Activated CD4-positive, alpha-beta T cell treated with anti-CD3 and anti-CD28 coated beads, Interleukin-2, Interleukin-6, amounts not matched to agents 100 ng/mL and 50 ng/mL, durations not matched to agents 16 hours and 8 hours (primary cell): ENCODE results near the gene FASLG.
A peak's percentile ranks its signal among the peaks of the same experiment; 100 is the strongest.

Source experiments
- DNase-seq: peaks from one replicate; pipeline ENCODE4 v3.0.0-alpha.2; 2020

Gene FASLG

GRCh38 chr1:172647987-172648386 lies 10.9 kb upstream of the FASLG start:
- DNase-seq: no peak

- DNase-seq: no peak
Measured at GRCh38 chr1:172650474-172651193, 8.3 kb upstream of the FASLG start.

GRCh38 chr1:172653015-172653709 lies 5.7 kb upstream of the FASLG start:
- no peak for DNase-seq

DNA sequence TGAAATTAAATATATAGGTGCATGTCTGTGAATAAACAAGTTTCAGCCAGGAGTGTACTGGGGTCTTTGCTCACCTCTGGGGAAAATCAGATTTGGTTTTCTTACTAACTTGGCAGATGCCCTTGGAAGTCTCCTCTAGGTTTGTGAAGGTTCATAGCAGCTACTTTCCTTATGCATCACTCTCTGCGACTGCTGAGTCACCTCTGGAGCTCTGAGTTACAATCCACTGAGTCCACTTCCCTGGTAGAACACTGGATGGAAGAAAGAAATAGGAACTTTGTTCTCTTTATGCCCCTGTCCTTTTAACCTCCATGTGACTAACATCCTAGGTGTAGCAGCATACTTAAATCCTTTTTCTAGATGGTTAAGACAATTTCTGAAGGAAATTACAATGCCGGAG lies 4.4 kb upstream of the FASLG start:
- DNase-seq: peak; percentile 74

GRCh38 chr1:172656576-172656975 lies 2.3 kb upstream of the FASLG start:
- no peak for DNase-seq

DNA sequence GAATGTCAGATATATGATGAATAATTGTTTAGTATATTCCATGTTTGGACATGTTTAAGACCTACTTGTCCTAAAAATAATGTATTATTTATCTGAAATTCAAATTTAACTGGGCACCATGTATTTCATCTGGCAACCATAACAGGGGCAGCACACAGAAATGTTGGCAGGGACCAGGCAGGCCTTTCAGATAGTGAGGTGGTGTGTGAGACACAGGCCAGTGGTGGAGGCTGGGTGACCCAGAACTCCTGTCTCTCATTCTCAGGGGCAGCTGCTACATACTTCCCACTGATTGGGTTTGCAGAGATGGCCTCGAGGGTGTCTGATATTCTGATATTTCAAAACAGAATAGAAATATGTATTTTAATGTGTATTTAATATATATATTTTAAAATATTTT lies 1.3 kb upstream of the FASLG start:
- no peak for DNase-seq

GRCh38 chr1:172661107-172661506 lies 2.2 kb downstream of the FASLG start:
- peak; percentile 59 for DNase-seq

GRCh38 chr1:172662464-172663109 lies 3.7 kb downstream of the FASLG start:
- peak; percentile 96 for DNase-seq

- DNase-seq: peak; percentile 26
Measured at GRCh38 chr1:172663732-172664131, 4.8 kb downstream of the FASLG start.

DNA sequence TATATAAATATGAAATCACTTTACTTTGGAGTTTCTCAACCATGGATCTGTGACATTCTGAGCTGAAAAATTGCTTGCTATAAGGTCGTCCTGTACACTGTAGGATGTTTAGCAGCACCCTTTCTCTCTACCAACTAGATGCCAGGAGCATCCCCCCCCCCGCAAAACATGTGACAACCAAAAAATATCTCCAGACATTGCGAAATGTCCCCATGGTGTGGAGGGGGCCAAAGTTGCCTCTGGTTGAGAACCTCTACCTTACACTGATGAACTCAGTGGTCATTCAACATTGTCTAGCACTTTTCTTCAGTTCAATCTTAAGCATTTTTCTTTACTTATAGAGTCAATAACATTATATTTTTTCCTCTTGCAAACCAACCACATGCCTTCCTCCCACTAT lies 9.2 kb downstream of the FASLG start:
- no peak for DNase-seq

GRCh38 chr1:172669011-172669410 lies 10.1 kb downstream of the FASLG start:
- no peak for DNase-seq

- peak; percentile 72 for DNase-seq
Measured at GRCh38 chr1:172670316-172670715, 11.4 kb downstream of the FASLG start.

DNA sequence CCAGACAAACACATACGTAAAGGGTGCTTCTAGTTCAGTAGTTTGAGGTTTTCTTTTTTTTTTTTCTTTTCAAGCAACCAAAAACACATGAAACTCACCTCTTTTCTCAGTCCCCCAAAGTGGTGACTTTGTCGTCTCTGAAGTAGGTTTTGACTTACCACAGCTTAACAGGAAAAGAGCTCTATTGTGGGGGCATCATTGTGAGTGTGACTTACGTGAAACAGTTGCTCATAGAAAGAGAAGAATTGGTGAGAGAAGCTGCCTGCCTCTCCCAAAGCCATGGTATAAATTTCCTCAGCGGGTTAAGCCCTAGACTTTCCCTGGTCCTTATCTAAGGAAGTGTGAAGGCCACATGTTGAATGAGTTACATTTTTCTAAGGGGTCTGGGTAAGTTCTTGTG lies 11.9 kb downstream of the FASLG start:
- DNase-seq: peak; percentile 83

- DNase-seq: no peak
Measured at GRCh38 chr1:172671591-172671990, 12.7 kb downstream of the FASLG start.

DNA sequence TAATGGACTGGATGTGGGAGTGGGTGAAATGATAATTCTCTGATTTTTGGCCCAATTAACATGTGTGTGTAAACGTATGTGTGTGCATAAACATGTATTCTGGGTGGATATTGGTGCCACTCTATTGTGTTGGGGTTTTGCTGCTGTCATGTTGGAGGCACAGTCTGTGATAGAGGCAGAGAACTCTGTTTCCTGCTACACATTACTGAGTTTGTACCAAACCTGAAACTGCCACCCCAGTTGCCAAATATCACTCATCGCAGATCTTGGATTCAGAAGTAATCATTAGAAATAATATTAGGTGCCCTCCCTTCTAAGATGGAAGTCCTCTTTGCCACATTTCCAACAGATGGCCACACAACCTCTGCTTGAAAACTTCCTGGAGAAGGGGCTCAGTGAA lies 13.8 kb downstream of the FASLG start:
- DNase-seq: peak; percentile 59

DNA sequence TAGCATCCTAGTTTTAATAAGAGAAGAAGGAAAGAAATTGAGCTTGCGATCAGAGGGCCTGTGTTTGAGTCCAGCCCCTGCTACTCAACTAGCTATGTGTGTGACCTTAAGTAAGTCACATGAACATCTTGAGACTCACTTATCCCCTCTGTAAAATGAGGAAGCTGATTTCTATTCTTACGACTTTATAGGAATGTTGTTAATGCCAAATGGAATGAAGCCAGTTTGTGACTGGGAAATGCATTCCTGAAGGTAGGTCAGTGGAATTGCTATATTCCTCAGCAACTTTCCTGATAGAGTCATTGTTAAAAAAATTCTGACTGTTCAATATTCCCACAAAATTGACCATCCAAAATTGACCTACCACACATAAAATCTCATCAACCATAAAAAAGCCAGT lies 14.9 kb downstream of the FASLG start:
- DNase-seq: no peak

DNA sequence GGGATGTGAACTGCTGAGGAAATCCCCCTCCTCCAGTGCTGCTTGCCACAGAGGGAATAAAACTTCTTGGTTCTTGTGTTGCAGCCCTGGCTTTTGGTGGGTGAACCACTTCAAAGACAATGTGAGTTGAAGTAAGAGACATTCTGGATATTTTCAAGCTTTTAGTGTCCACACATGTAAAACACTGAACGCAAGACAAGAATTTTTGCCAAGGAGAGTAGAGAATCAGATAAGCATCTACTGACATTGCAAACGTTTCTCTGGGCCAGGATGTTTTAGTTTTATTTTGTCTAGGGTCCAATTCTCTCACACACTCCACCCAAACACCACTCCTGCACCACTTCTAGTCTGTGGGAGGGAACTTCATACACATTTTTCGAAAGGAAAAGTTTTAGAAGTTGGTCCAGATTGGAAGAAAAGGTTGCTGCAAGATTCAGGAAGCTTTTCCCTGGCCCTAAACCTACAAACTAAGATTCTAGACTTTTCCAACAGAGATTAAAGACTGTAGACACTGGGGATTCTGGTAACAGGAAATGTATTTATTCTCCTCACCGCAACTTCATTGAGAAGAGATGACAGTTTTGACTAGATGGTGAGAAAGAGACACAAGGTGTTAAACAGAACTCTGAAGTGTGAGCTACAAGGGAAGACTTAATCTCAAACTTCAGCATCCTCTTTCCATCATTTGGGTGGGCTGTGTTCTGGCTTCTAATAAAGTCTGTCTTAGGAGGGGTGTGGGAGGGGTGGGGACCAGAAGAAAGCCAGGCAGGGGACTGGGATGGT lies 16.1 kb downstream of the FASLG start:
- DNase-seq: peak; percentile 76

DNA sequence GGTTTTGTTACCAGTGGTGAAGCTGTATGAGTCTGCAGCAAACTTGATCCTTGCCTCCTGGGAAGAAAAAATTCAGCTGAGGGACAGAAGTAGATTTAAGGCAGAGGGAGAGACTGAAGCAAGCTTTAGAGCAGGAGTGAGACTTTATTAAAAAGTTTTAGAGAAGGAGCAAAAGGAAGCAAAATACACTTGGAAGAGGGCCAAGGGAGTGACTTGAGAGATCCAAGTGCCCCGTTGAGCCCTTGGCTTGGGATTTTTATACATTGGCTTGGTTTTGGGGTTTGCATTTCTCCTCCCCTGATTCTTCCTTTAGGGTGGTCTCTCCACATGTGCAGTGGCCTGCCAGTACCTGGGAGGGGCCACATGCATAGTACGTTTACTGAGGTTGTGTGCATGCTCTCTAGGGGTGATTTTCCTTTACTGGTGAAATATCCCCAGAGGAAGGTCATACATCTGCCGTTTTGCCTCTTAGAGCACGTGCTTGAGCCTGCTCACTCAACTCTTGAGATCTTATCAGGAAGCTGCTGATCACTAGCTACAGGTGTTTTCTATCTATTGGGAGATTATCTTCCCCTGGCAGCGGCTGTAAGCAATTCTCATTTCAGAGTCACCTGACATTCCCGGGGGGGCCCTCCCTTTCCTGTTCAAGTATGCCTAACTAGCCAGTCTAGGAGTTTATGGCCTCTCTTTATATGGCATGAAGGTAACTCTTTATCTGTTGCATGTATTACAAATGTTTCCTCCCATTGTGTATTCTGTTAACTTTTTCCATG lies 20.3 kb downstream of the FASLG start:
- peak; percentile 42 for DNase-seq

DNA sequence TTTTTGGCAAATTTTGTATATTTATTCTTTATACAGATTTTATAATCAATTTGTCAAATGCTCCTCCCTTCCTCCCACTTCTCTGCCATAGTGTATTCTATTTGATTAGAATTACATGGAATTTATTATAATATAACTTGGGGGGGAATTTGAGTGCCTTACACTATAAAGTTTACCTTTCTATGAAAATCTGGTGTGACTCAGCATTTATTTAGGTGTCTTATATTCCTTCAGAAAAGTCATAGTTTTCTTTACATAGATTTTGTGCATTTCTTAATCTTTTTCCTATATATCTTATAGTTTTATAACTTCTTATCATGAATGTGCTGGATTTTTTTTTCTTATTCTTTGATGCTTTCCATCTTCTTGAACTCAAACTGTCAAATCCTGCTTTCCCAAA lies 21.3 kb downstream of the FASLG start:
- DNase-seq: no peak

DNA sequence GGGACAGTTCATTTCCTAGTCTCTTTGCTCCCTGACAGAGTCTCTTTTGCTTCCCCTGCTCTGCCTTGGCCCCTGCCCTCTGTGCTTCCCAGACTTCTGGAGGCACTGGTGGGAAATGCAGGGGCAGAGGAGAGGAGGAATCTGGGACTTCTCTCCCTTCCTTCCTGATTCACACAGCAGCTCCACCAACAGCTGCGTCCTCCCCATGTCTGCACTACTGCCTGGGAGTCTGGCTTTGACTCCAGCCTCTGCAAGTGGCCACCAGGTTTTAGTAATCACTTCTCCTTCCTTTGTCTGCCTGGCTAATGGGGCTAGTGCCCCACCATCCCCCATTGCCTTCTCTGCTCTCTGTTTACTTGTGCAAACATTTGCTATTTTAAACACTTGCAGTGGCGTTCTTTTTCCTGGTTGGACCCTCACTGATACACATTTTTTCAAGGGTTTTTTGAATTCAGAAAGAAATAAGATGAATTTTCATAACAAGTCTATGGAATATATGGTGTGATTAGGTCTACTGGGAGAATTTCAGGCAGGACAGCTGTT lies 21.9 kb downstream of the FASLG start:
- DNase-seq: no peak

DNA sequence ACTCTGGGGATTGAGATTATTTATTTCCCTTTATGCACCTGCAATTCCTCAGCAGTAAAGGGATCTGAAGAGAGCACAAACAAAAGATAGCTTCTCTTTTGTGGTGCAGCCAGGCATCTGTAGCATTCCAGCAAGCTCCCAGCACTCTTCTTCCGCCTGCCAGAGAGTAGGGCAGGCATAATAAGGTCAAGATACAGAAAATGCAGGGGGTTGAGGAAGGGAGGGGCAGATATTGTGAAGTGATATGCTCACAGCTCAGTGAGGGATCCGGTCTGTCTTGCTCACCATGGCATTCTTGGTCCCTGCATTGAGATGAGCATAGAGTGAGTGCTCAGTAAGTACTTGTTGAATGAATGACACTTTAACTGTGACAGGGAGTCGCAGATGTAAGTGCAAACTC lies 23.9 kb downstream of the FASLG start:
- no peak for DNase-seq

DNA sequence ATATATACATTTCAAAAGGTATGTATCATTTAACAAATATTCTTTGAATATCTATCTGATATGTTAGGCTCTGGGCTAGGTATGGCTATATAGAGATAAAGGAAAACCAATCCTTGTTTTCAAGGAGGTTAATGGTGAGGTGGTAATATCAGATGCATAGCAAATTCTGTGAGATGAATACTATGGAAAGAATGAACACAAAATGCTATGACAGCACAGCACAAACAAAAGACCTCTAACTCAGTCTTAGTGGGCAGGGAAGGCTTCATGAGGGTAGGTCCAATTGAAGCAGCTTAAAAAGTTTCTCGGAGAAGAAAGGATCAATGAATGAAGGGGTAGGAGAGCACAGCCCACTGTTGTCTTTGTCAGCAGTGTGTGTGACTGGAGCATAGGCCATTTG lies 27.2 kb downstream of the FASLG start:
- no peak for DNase-seq
